HG02571 (cell line): Measurements from ENCODE around the gene DLGAP1.

Experiments
- ATAC-seq: cut with Tn5 transposase; IDR thresholded peaks from one replicate; pipeline ENCODE4 v1.9.1; 2021; ENCODE audit warnings: mild to moderate bottlenecking, moderate library complexity; ENCODE audit not compliant: unreplicated experiment

Gene DLGAP1

GRCh38 chr18:3675446-3675845 is 779.7 kb downstream of the DLGAP1 start:
- ATAC-seq, result no peak

GRCh38 chr18:3671176-3671575 is 783.9 kb downstream of the DLGAP1 start:
- ATAC-seq, result no peak

GRCh38 chr18:3669376-3669775 is 785.7 kb downstream of the DLGAP1 start:
- no peak for ATAC-seq

- no peak for ATAC-seq
Measured at GRCh38 chr18:3667255-3668137, 787.6 kb downstream of the DLGAP1 start.

GRCh38 chr18:3666526-3667254 is 788.4 kb downstream of the DLGAP1 start:
- ATAC-seq, result no peak

GRCh38 chr18:3665780-3666525 is 789.2 kb downstream of the DLGAP1 start:
- no peak for ATAC-seq

GRCh38 chr18:3665204-3665603 is 789.9 kb downstream of the DLGAP1 start:
- no peak for ATAC-seq

GRCh38 chr18:3664563-3665178 is 790.4 kb downstream of the DLGAP1 start:
- ATAC-seq, result no peak

- no peak for ATAC-seq
Measured at GRCh38 chr18:3663870-3664512, 791.1 kb downstream of the DLGAP1 start.

- ATAC-seq, result no peak
Measured at GRCh38 chr18:3661989-3662388, 793.1 kb downstream of the DLGAP1 start.

- no peak for ATAC-seq
Measured at GRCh38 chr18:3660739-3661515, 794.2 kb downstream of the DLGAP1 start.

- no peak for ATAC-seq
Measured at GRCh38 chr18:3658529-3658928, 796.6 kb downstream of the DLGAP1 start.

- ATAC-seq, result no peak
Measured at GRCh38 chr18:3655254-3656050, 799.7 kb downstream of the DLGAP1 start.

GRCh38 chr18:3654442-3655253 is 800.5 kb downstream of the DLGAP1 start:
- ATAC-seq, result no peak

- ATAC-seq, result no peak
Measured at GRCh38 chr18:3653851-3654441, 801.2 kb downstream of the DLGAP1 start.

GRCh38 chr18:3653263-3653850 is 801.8 kb downstream of the DLGAP1 start:
- no peak for ATAC-seq
